GM19239 (cell line): ENCODE measurements around the gene MX1.

ENCODE experiments used
- DNase-seq: peaks from one replicate; pipeline ENCODE4 v3.0.0; 2011; ENCODE audit warnings: low spot score; ENCODE audit not compliant: insufficient read length
- FAIRE-seq: peaks from 2 replicates; lab custom pipeline; 2011; peaks lifted over from hg19 to GRCh38; lab: Jason Lieb, UNC

MX1 gene

GRCh38 chr21:41425954-41426675, at the start of gene MX1:
Gene MX1, plus strand, starts transcription at chr21:41426239. Its CDS starts 5,832 bp downstream, at chr21:41432071.
- DNase-seq (peak; percentile 77), FAIRE-seq (peak; percentile 100)

- DNase-seq = no peak
- FAIRE-seq = no peak
Measured at GRCh38 chr21:41377715-41378114, 48.3 kb upstream of the MX1 start.

- FAIRE-seq (no peak), DNase-seq (no peak)
Measured at GRCh38 chr21:41378849-41379248, 47.2 kb upstream of the MX1 start.

- no peak for FAIRE-seq
Measured at GRCh38 chr21:41379901-41380300, 46.1 kb upstream of the MX1 start.

GRCh38 chr21:41381731-41382130, 44.3 kb upstream of the MX1 start:
- FAIRE-seq (no peak), DNase-seq (no peak)

More at GRCh38 chr21:41379901-41380300, 46.1 kb upstream of the MX1 start:
- DNase-seq = no peak

- FAIRE-seq (no peak), DNase-seq (no peak)
Measured at GRCh38 chr21:41387042-41387819, 38.8 kb upstream of the MX1 start.

GRCh38 chr21:41387824-41388223, 38.2 kb upstream of the MX1 start:
- DNase-seq (no peak), FAIRE-seq (no peak)

GRCh38 chr21:41388259-41388658, 37.8 kb upstream of the MX1 start:
- no peak for DNase-seq

GRCh38 chr21:41390043-41390639, 35.9 kb upstream of the MX1 start:
- no peak for DNase-seq
- no peak for FAIRE-seq

More at GRCh38 chr21:41388259-41388658, 37.8 kb upstream of the MX1 start:
- no peak for FAIRE-seq

- DNase-seq (no peak), FAIRE-seq (no peak)
Measured at GRCh38 chr21:41393876-41394465, 32.1 kb upstream of the MX1 start.

GRCh38 chr21:41396558-41397075, 29.4 kb upstream of the MX1 start:
- no peak for FAIRE-seq
- DNase-seq = no peak

GRCh38 chr21:41397471-41397891, 28.6 kb upstream of the MX1 start:
- no peak for FAIRE-seq

GRCh38 chr21:41398251-41398650, 27.8 kb upstream of the MX1 start:
- no peak for FAIRE-seq
- no peak for DNase-seq

More at GRCh38 chr21:41397471-41397891, 28.6 kb upstream of the MX1 start:
- DNase-seq = no peak

- DNase-seq = no peak
- FAIRE-seq = no peak
Measured at GRCh38 chr21:41398831-41399230, 27.2 kb upstream of the MX1 start.

GRCh38 chr21:41399246-41399800, 26.7 kb upstream of the MX1 start:
- no peak for FAIRE-seq
- DNase-seq = no peak

- DNase-seq = no peak
- FAIRE-seq = no peak
Measured at GRCh38 chr21:41402231-41402630, 23.8 kb upstream of the MX1 start.

GRCh38 chr21:41402796-41403195, 23.2 kb upstream of the MX1 start:
- no peak for DNase-seq

GRCh38 chr21:41403331-41403730, 22.7 kb upstream of the MX1 start:
- no peak for FAIRE-seq
- DNase-seq = no peak

More at GRCh38 chr21:41402796-41403195, 23.2 kb upstream of the MX1 start:
- FAIRE-seq = no peak

- no peak for DNase-seq
- no peak for FAIRE-seq
Measured at GRCh38 chr21:41403966-41404365, 22.1 kb upstream of the MX1 start.

- DNase-seq (no peak), FAIRE-seq (no peak)
Measured at GRCh38 chr21:41405321-41405720, 20.7 kb upstream of the MX1 start.
